ENCODE results near the gene PLPP2.

Gene PLPP2
- long read RNA-seq, donor 1, partial matches to known transcripts, result 0 of 1 reads
- long read RNA-seq, donor 1, other reads (novel, unspliced or antisense), result 0 of 1 reads
- long read RNA-seq, donor 2, partial matches to known transcripts, result 0 of 2 reads
- long read RNA-seq, donor 2, other reads (novel, unspliced or antisense), result 0 of 2 reads
- long read RNA-seq, donor 3, partial matches to known transcripts, result 0 of 2 reads
- long read RNA-seq, donor 3, other reads (novel, unspliced or antisense), result 0 of 2 reads
- long read RNA-seq, donor 4, partial matches to known transcripts, result 0 of 1 reads
- long read RNA-seq, donor 4, other reads (novel, unspliced or antisense), result 0 of 1 reads
- long read RNA-seq, donor 5, partial matches to known transcripts, result 0 of 3 reads
- long read RNA-seq, donor 5, other reads (novel, unspliced or antisense), result 0 of 3 reads
- long read RNA-seq, donor 6, partial matches to known transcripts, result 0 of 1 reads
- long read RNA-seq, donor 6, other reads (novel, unspliced or antisense), result 0 of 1 reads
- long read RNA-seq, donor 7, result 0 reads
- long read RNA-seq, donor 8, partial matches to known transcripts, result 0 of 4 reads
- long read RNA-seq, donor 8, other reads (novel, unspliced or antisense), result 0 of 4 reads

- peak; percentile 45 for DNase-seq
Measured at GRCh38 chr19:291006-291521, at the start of gene PLPP2. Gene PLPP2 (minus strand): TSS chr19:291403. CDS start chr19:291336, 67 bp downstream.

GRCh38 chr19:340620-341385 lies 49.6 kb upstream of the PLPP2 start:
- DNase-seq, result no peak

- DNase-seq, result no peak
Measured at GRCh38 chr19:339262-339887, 48.2 kb upstream of the PLPP2 start.

- DNase-seq, result no peak
Measured at GRCh38 chr19:338421-338820, 47.2 kb upstream of the PLPP2 start.

- DNase-seq, result no peak
Measured at GRCh38 chr19:336067-336614, 44.9 kb upstream of the PLPP2 start.

GRCh38 chr19:335486-336066 lies 44.4 kb upstream of the PLPP2 start:
- no peak for DNase-seq

- DNase-seq, result no peak
Measured at GRCh38 chr19:335072-335471, 43.9 kb upstream of the PLPP2 start.

- DNase-seq, result no peak
Measured at GRCh38 chr19:334296-335071, 43.3 kb upstream of the PLPP2 start.

- DNase-seq, result no peak
Measured at GRCh38 chr19:330503-330902, 39.3 kb upstream of the PLPP2 start.

- no peak for DNase-seq
Measured at GRCh38 chr19:329876-330275, 38.7 kb upstream of the PLPP2 start.

GRCh38 chr19:328025-328505 lies 36.9 kb upstream of the PLPP2 start:
- no peak for DNase-seq

- DNase-seq, result no peak
Measured at GRCh38 chr19:327291-328024, 36.3 kb upstream of the PLPP2 start.

GRCh38 chr19:326871-327270 lies 35.7 kb upstream of the PLPP2 start:
- DNase-seq, result no peak

GRCh38 chr19:325937-326565 lies 34.8 kb upstream of the PLPP2 start:
- DNase-seq, result no peak

GRCh38 chr19:325173-325936 lies 34.2 kb upstream of the PLPP2 start:
- DNase-seq, result no peak

GRCh38 chr19:324716-325115 lies 33.5 kb upstream of the PLPP2 start:
- no peak for DNase-seq

GRCh38 chr19:322616-323015 lies 31.4 kb upstream of the PLPP2 start:
- DNase-seq, result no peak

- DNase-seq, result no peak
Measured at GRCh38 chr19:318509-318774, 27.2 kb upstream of the PLPP2 start.

Data from right kidney (tissue), 9 donors.